CD4-positive, alpha-beta memory T cell (primary cell): ENCODE measurements around the gene EEF1A1. TPM values are rescaled to one million over a fixed set of nuclear protein-coding genes. Genes with fewer than 3 reads are reported as not detected.
"Not testable (repeated sequence)": the region's sequence is repeated elsewhere in the genome, so short reads cannot be mapped to it uniquely, and the experiment has no call there.

ENCODE experiments used
- CTCF ChIA-PET: fragments of 350-600 bp; sonication (Branson Sonifier 250); formaldehyde crosslinking; loops from one replicate; lab custom pipeline; 2021; ENCODE audit warnings: inconsistent platforms; ENCODE audit not compliant: partially characterized antibody; lab: Charles Lee
- POLR2A ChIA-PET: fragments of 350-600 bp; sonication (Branson Sonifier 250); formaldehyde crosslinking; loops from one replicate; lab custom pipeline; 2021; ENCODE audit not compliant: partially characterized antibody; lab: Charles Lee
- DNase-seq, 5 donors: peaks; one replicate each; pipeline versions ENCODE4 v3.0.0 to v3.0.0-alpha.2; 2020 to 2022; ENCODE audit warnings: mixed read lengths in 1 of 5
- H3K27ac ChIP-seq: one replicate; pipeline ENCODE4 v1.7.0; 2013; ENCODE audit warnings: low read depth, low read length
- H3K27me3 ChIP-seq: 2 replicates; pipeline ENCODE4 v1.7.0; 2013; ENCODE audit warnings: mild to moderate bottlenecking, low read length, moderate library complexity; ENCODE audit not compliant: insufficient read depth
- H3K36me3 ChIP-seq: 2 replicates; pipeline ENCODE4 v1.7.0; 2013; ENCODE audit warnings: mild to moderate bottlenecking, low read length, moderate library complexity; ENCODE audit not compliant: insufficient read depth
- H3K4me1 ChIP-seq: 2 replicates; pipeline ENCODE4 v1.7.0; 2013; ENCODE audit warnings: mild to moderate bottlenecking, low read length, moderate library complexity; ENCODE audit not compliant: insufficient read depth
- H3K4me3 ChIP-seq, 2 donors: one replicate each; pipeline ENCODE4 v1.7.0; 2013; ENCODE audit warnings: low read length in 2 of 2, mild to moderate bottlenecking in 1 of 2
- H3K9me3 ChIP-seq, 2 donors: one replicate each; pipeline ENCODE4 v1.7.0; 2013; ENCODE audit warnings: low read length in 2 of 2, control low read depth in 1 of 2; ENCODE audit not compliant: control insufficient read depth in 1 of 2
- H3K27ac Mint-ChIP-seq, 7 donors: one replicate each; pipeline ENCODE4 v1.8.0; 2020 to 2021; ENCODE audit warnings: mixed read lengths in 7 of 7, mild to moderate bottlenecking in 6 of 7, inconsistent platforms in 3 of 7, moderate library complexity in 3 of 7
- H3K27me3 Mint-ChIP-seq, 2 donors: one replicate each; pipeline ENCODE4 v1.8.0; 2020 to 2021; ENCODE audit warnings: mixed read lengths in 2 of 2
- H3K36me3 Mint-ChIP-seq, 2 donors: one replicate each; pipeline ENCODE4 v1.8.0; 2020 to 2021; ENCODE audit warnings: mixed read lengths in 2 of 2, inconsistent platforms in 1 of 2, mild to moderate bottlenecking in 1 of 2
- H3K4me1 Mint-ChIP-seq, 4 donors: one replicate each; pipeline ENCODE4 v1.8.0; 2020 to 2021; ENCODE audit warnings: mixed read lengths in 4 of 4, mild to moderate bottlenecking in 1 of 4
- H3K4me3 Mint-ChIP-seq, 8 donors: one replicate each; pipeline ENCODE4 v1.8.0; 2020 to 2021; ENCODE audit warnings: mixed read lengths in 8 of 8, mild to moderate bottlenecking in 7 of 8, moderate library complexity in 6 of 8, inconsistent platforms in 3 of 8
- H3K9me3 Mint-ChIP-seq, 8 donors: one replicate each; pipeline ENCODE4 v1.8.0; 2020 to 2021; ENCODE audit warnings: mixed read lengths in 8 of 8, mild to moderate bottlenecking in 5 of 8, inconsistent platforms in 3 of 8, moderate library complexity in 1 of 8
- intact Hi-C: fragments of 100-400 bp; cut with micrococcal nuclease; formaldehyde crosslinking; loops from one replicate; pipeline ENCODE4 v1.15.1; 2023
- polyA plus RNA-seq, 2 donors: library from polyadenylated mRNA; unstranded; fragments of 300-500 nt; fragmentation: Illumina TruSeq; gene quantifications; one replicate each; pipeline ENCODE4 v1.2.3, GENCODE V29; 2021
- total RNA-seq, 2 experiments: library from RNA; stranded (reverse); gene quantifications; one replicate each; pipeline ENCODE4 v1.2.3, GENCODE V29; 2021

The EEF1A1 gene
- total and polyA plus RNA-seq, 4 experiments from 2014 or later: 10,358 to 16,691 (median 13,908) TPM

- H3K4me1 ChIP-seq: peaks cover 54% of the 10 kb centered on the region
- no peaks in the 10 kb centered on the region for H3K27me3 Mint-ChIP-seq
- peaks cover 41 to 61% of the 10 kb centered on the region in 2 donors for H3K36me3 Mint-ChIP-seq
- H3K27ac Mint-ChIP-seq: peak overlapping the region; percentile 48 to 99 (median 86)
- POLR2A ChIA-PET: interaction anchor here (1.1 to 13.1 kb wide), 9 partner anchors 7 to 139 kb away, joined by 3 to 316 read pairs (median 16); partner anchors contain the start of genes EEF1A1, MTO1 and SLC17A5
- intact Hi-C loops: loop anchor here (1.0 kb wide), 4 partner anchors 96 to 219 kb away; partner anchors contain the start of gene SLC17A5
- DNase-seq: no peak
- H3K9me3 ChIP-seq: no peaks in the 10 kb centered on the region
- peaks cover 0 to 5% (median 0%) of the 10 kb centered on the region in 8 donors for H3K9me3 Mint-ChIP-seq
- no peak overlapping the region for H3K4me3 ChIP-seq
- CTCF ChIA-PET: interaction anchor here (1.1 to 7.8 kb wide), 23 partner anchors 9 to 161 kb away, joined by 3 to 222 read pairs (median 5); partner anchors contain the start of genes MTO1 and SLC17A5
- H3K36me3 ChIP-seq: peaks cover 37% of the 10 kb centered on the region
- H3K27me3 ChIP-seq: no peaks in the 10 kb centered on the region
- peak overlapping the region; percentile 31 for H3K27ac ChIP-seq
- H3K4me3 Mint-ChIP-seq: peak overlapping the region in 1 of 8 donors; percentile 52
- H3K4me1 Mint-ChIP-seq: peaks cover 35 to 57% (median 44%) of the 10 kb centered on the region in 4 donors
Measured at GRCh38 chr6:73514746-73515110, 6.1 kb downstream of the EEF1A1 start.

- Mint-ChIP-seq H3K4me1 (peaks cover 27 to 44% (median 32%) of the 10 kb centered on the region in 4 donors), H3K9me3 (no peaks in the 10 kb centered on the region), H3K27ac (peak overlapping the region; percentile 0 to 99 (median 18)), H3K36me3 (peaks cover 28 to 50% of the 10 kb centered on the region in 2 donors), H3K4me3 (no peak overlapping the region), H3K27me3 (no peaks in the 10 kb centered on the region)
- CTCF ChIA-PET: interaction anchor here (0.7 to 7.8 kb wide), 15 partner anchors 8 to 139 kb away, joined by 3 to 222 read pairs (median 3); partner anchors contain the start of genes CGAS and SLC17A5
- Histone ChIP-seq H3K36me3 (peaks cover 25% of the 10 kb centered on the region), H3K27me3 (no peaks in the 10 kb centered on the region), H3K4me1 (peaks cover 41% of the 10 kb centered on the region), H3K27ac (no peak overlapping the region), H3K4me3 (no peak overlapping the region), H3K9me3 (no peaks in the 10 kb centered on the region)
- peak in 1 of 5 donors; percentile 18 for DNase-seq
- intact Hi-C loops: no loop called here
- POLR2A ChIA-PET: interaction anchor here (1.0 to 13.1 kb wide), 12 partner anchors 8 to 140 kb away, joined by 3 to 316 read pairs (median 8); partner anchors contain the start of genes CGAS, EEF1A1, MTO1 and SLC17A5
Measured at GRCh38 chr6:73513496-73513854, 7.4 kb downstream of the EEF1A1 start.

DNA sequence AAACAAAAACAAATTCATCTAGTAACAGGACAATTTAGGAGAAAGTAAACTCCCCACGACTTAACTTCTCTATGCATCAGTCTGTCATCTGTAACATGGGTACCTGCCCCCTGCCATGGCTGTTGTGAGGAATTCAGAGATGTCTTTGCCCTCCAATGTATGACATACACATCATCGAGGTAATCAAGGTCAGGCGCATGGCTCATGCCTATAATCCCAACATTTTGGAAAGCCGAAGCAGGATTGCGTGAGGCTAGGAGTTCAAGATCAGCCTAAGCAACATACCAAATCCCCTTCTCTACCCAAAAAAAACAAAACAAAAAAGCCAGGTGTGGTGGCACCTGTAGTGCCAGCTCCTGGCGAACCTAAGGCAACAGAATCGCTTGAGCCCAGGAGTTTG, 9.0 kb downstream of the EEF1A1 start:
- no peaks in the 10 kb centered on the region for H3K9me3 ChIP-seq
- DNase-seq: no peak
- H3K4me1 ChIP-seq: peaks cover 25% of the 10 kb centered on the region
- no peak overlapping the region for H3K27ac ChIP-seq
- intact Hi-C loops: no loop called here
- H3K27me3 Mint-ChIP-seq: no peaks in the 10 kb centered on the region
- peaks cover 18% of the 10 kb centered on the region for H3K36me3 ChIP-seq
- ChIA-PET CTCF (interaction anchor here (2.0 to 7.8 kb wide), 2 partner anchors 75 to 101 kb away, joined by 6 to 222 read pairs; no protein-coding TSS in a partner anchor), POLR2A (interaction anchor here (1.1 to 2.7 kb wide), 3 partner anchors 8 to 12 kb away, joined by 3 to 18 read pairs (median 16); partner anchors contain the start of gene EEF1A1)
- H3K27me3 ChIP-seq: no peaks in the 10 kb centered on the region
- H3K27ac Mint-ChIP-seq: peak overlapping the region in 4 of 7 donors; percentile 43 to 74 (median 66)
- H3K4me1 Mint-ChIP-seq: peaks cover 18 to 29% (median 21%) of the 10 kb centered on the region in 4 donors
- no peak overlapping the region for H3K4me3 Mint-ChIP-seq
- no peaks in the 10 kb centered on the region for H3K9me3 Mint-ChIP-seq
- H3K4me3 ChIP-seq: no peak overlapping the region
- peaks cover 18 to 35% of the 10 kb centered on the region in 2 donors for H3K36me3 Mint-ChIP-seq

DNA sequence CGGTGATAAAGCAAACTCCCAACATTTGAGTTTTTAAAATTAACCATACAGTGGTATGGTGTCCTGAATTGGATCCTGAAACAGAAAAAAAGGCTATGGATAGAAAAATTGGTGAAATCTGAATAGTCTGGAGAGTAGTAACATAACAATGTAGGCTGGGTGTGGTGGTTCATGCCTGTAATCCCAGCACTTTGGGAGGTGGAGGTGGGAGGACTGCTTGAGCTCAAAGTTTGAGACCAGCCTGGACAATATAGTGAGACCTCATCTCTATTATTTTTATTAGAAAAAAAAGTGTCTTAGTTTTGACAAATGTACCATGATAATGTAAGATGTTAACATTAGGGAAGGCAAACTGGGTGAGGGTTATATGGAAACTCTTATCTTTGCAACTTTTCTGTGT, 11.0 kb downstream of the EEF1A1 start:
- H3K4me3 Mint-ChIP-seq: no peak overlapping the region
- DNase-seq: no peak
- intact Hi-C loops: no loop called here
- peaks cover 1 to 10% (median 3%) of the 10 kb centered on the region in 4 donors for H3K4me1 Mint-ChIP-seq
- ChIA-PET POLR2A (interaction anchor here (1.6 to 2.0 kb wide), 2 partner anchors 8 to 11 kb away, joined by 7 to 12 read pairs; partner anchors contain the start of gene EEF1A1), CTCF (interaction anchor here (0.6 to 7.8 kb wide), 2 partner anchors 10 to 103 kb away, joined by 3 to 222 read pairs; no protein-coding TSS in a partner anchor)
- no peaks in the 10 kb centered on the region for H3K27me3 Mint-ChIP-seq
- Histone ChIP-seq H3K9me3 (no peaks in the 10 kb centered on the region), H3K36me3 (peaks cover 2% of the 10 kb centered on the region), H3K4me3 (no peak overlapping the region), H3K4me1 (peaks cover 6% of the 10 kb centered on the region), H3K27me3 (no peaks in the 10 kb centered on the region), H3K27ac (no peak overlapping the region)
- no peaks in the 10 kb centered on the region for H3K9me3 Mint-ChIP-seq
- peak overlapping the region in 2 of 7 donors; percentile 3 to 36 for H3K27ac Mint-ChIP-seq
- H3K36me3 Mint-ChIP-seq: peaks cover 3 to 19% of the 10 kb centered on the region in 2 donors

DNA sequence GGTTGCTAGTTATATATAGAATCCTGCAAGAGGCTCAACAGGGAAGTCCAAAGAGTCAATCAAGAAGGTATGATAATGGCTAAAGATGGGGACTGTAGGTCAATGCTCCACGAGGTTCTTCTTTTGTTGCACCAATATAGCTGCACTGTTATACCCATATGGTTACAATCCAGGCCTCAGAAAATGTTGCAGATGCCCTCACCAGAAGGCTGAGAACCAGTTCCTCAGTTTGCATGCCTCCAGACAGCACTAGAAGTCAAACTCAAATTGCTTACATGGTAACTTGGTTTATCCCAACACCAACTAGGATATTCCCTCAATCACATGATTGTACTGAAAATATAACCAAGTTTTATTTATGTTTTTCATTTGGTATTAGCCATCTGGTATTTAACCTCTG, 12.1 kb downstream of the EEF1A1 start:
- Histone ChIP-seq H3K27me3 (no peaks in the 10 kb centered on the region), H3K4me1 (no peaks in the 10 kb centered on the region), H3K4me3 (no peak overlapping the region), H3K9me3 (no peaks in the 10 kb centered on the region), H3K36me3 (no peaks in the 10 kb centered on the region), H3K27ac (no peak overlapping the region)
- H3K4me1 Mint-ChIP-seq: peaks cover 0 to 4% (median 1%) of the 10 kb centered on the region in 4 donors
- peaks cover 0 to 2% (median 0%) of the 10 kb centered on the region in 8 donors for H3K9me3 Mint-ChIP-seq
- POLR2A ChIA-PET: interaction anchor here (1.2 to 2.0 kb wide), 3 partner anchors 9 to 38 kb away, joined by 3 to 12 read pairs (median 7); partner anchors contain the start of gene EEF1A1
- CTCF ChIA-PET: no interaction called here
- no peak overlapping the region for H3K4me3 Mint-ChIP-seq
- H3K36me3 Mint-ChIP-seq: peaks cover 4 to 22% of the 10 kb centered on the region in 2 donors
- H3K27me3 Mint-ChIP-seq: no peaks in the 10 kb centered on the region
- intact Hi-C loops: no loop called here
- no peak for DNase-seq
- H3K27ac Mint-ChIP-seq: no peak overlapping the region

DNA sequence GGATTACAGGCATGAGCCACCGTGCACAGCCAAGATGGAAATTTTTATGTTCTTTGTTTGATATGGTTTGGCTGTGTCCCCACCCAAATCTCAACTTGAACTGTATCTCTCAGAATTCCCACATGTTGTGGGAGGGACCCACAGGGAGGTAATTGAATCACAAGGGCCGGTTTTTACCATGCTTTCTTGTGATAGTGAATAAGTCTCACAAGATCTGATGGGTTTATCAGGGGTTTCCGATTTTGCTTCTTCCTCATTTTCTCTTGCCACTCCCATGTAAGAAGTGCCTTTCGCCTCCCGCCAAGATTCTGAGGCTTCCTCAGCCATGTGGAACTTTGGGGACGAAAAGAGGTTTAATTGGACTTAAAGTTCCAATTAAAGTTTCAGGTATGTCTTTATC, 14.6 kb downstream of the EEF1A1 start:
- Mint-ChIP-seq H3K27me3 (no peaks in the 10 kb centered on the region), H3K27ac (no peak overlapping the region), H3K4me3 (no peak overlapping the region), H3K4me1 (no peaks in the 10 kb centered on the region), H3K36me3 (peaks cover 10 to 31% of the 10 kb centered on the region in 2 donors), H3K9me3 (peaks cover 0 to 2% (median 0%) of the 10 kb centered on the region in 8 donors)
- CTCF ChIA-PET: interaction anchor here (1.5 kb wide), 1 partner anchor 9 kb away, joined by 3 read pairs; no protein-coding TSS in a partner anchor
- no peak for DNase-seq
- intact Hi-C loops: no loop called here
- H3K27me3 ChIP-seq: no peaks in the 10 kb centered on the region
- H3K27ac ChIP-seq: no peak overlapping the region
- POLR2A ChIA-PET: no interaction called here
- H3K36me3 ChIP-seq: peaks cover 11% of the 10 kb centered on the region
- H3K4me1 ChIP-seq: no peaks in the 10 kb centered on the region
- H3K4me3 ChIP-seq: no peak overlapping the region
- H3K9me3 ChIP-seq: no peaks in the 10 kb centered on the region

GRCh38 chr6:73505705-73506104, 15.1 kb downstream of the EEF1A1 start:
- H3K4me1 Mint-ChIP-seq, H3K9me3 Mint-ChIP-seq, intact Hi-C loops, H3K27ac Mint-ChIP-seq, H3K4me3 ChIP-seq, H3K27me3 ChIP-seq, H3K27ac ChIP-seq, H3K4me1 ChIP-seq, H3K27me3 Mint-ChIP-seq, H3K9me3 ChIP-seq, H3K4me3 Mint-ChIP-seq, DNase-seq: not testable (repeated sequence)
- peaks cover 10 to 36% of the 10 kb centered on the region in 2 donors for H3K36me3 Mint-ChIP-seq
- POLR2A ChIA-PET: interaction anchor here (0.7 kb wide), 1 partner anchor 44 kb away, joined by 4 read pairs; the partner anchor contains the start of gene MTO1
- peaks cover 16% of the 10 kb centered on the region for H3K36me3 ChIP-seq
- CTCF ChIA-PET: interaction anchor here (1.5 to 3.6 kb wide), 3 partner anchors 8 to 105 kb away, joined by 3 to 13 read pairs (median 10); no protein-coding TSS in a partner anchor
